NCI-H524 treated with DMSO at 0.1 percent for 48 hours (cell line): Measurements from ENCODE around the gene CARD6.
"Not testable (repeated sequence)": the region's sequence is repeated elsewhere in the genome, so short reads cannot be mapped to it uniquely, and the experiment has no call there.

Experiments used
- DNase-seq: peaks from one replicate; lab custom pipeline; 2025; lab: John Stamatoyannopoulos, UW

CARD6 gene

GRCh38 chr5:40873286-40873880 is 32.2 kb downstream of the CARD6 start:
- DNase-seq = no peak

GRCh38 chr5:40875958-40876357 is 34.8 kb downstream of the CARD6 start:
- no peak for DNase-seq

DNA sequence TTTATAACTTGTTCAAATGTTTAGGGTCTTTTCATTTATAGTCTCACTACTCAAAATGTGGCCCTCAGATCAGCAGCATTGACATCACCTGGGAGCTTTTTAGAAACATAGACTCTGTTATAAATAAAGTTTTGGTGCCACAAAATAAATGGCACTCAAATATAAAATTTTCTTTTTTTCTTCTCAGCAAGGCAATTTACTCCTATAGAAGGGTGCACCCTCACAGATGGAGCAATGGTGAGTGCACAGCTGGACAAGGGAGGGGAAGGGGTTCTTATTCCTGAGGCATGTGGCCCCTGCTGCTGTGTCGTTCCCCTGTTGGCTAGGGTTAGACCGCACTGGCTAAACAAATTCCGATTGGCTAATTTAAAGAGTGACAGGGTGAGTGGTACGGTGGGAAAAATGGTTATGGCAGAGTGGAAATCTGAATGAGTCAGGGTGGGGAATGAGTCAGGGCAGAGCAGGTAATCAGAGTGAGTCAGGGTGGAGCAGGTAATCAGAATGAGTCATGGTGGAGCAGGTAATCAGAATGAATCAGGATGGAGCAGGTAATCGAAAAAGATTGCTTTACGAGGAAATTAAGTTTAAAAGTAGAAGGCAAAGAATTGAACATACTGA is 36.3 kb downstream of the CARD6 start:
- DNase-seq = no peak

GRCh38 chr5:40879163-40879942 is 38.2 kb downstream of the CARD6 start:
- no peak for DNase-seq

- DNase-seq = no peak
These were observed 41.1 kb downstream of the CARD6 start for GRCh38 chr5:40882291-40882690.

DNA sequence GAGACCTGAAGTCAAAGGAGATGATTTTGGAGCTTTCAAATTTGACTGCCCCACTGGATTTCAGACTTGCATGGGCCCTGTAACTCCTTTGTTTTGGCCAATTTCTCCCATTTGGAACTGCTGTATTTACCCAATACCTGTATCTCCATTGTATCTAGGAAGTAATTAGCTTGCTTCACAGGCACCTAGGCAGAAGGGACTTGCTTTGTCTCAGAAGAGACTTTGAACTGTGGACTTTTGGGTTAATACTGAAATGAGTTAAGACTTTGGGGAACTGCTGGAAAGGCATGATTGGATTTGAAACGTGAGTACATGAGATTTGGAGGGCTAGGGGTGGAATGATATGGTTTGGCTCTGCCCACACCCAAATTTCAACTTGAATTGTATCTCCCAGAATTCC is 41.9 kb downstream of the CARD6 start:
- not testable (repeated sequence) for DNase-seq

DNA sequence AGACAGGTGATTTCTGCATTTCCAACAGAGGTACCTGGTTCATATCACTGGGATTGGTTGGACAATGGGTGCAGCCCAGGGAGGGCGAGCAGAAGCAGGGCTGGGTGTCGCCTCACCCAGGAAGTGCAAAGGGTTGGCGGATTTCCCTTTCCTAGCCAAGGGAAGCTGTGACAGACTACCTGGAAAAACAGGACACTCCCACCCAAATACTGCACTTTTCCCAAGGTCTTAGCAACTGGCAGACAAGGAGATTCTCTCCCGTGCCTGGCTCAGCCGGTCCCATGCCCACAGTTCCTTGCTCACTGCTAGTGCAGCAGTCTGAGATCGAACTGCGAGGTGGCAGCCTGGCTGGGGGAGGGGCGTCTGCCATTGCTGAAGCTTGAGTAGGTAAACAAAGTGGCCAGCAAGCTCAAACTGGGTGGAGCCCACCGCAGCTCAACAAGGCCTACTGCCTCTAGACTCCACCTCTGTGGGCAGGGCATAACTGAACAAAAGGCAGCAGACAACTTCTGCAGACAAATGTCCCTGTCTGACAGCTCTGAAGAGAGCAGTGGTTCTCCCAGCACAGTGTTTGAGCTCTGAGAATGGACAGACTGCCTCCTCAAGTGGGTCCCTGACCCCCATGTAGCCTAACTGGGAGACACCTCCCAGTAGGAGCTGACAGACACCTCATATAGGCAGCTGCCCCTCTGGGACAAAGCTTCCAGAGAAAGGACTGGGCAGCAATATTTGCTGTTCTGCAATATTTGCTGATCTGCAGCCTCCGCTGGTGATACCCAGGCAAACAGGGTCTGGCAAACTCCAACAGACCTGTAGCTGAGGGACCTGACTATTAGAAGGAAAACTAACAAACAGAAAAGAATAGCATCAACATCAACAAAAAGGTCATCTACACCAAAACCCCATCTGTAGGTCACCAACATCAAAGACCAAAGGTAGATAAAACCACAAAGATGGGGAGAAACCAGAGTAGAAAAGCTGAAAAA is 54.6 kb downstream of the CARD6 start:
- DNase-seq = not testable (repeated sequence)

GRCh38 chr5:40904205-40904993 is 63.2 kb downstream of the CARD6 start:
- DNase-seq = peak; percentile 57

GRCh38 chr5:40904994-40905306 is 63.8 kb downstream of the CARD6 start:
- no peak for DNase-seq

- DNase-seq = no peak
These were observed 65.2 kb downstream of the CARD6 start for GRCh38 chr5:40906351-40906751.

GRCh38 chr5:40909264-40909663 is 68.1 kb downstream of the CARD6 start, which contains the start of gene C7:
Gene C7 (plus strand): TSS chr5:40909497. CDS start chr5:40909611, 114 bp downstream.
- no peak for DNase-seq

GRCh38 chr5:40909723-40910122 is 68.6 kb downstream of the CARD6 start:
- DNase-seq = no peak
